AG04450 (cell line): ENCODE measurements around the gene ATP8B3. TPM values are rescaled to one million over a fixed set of nuclear protein-coding genes. Genes with fewer than 3 reads are reported as not detected.

Experiments used
- CTCF ChIA-PET: fragments of 300-600, 350-600 bp; formaldehyde crosslinking; extraction: SDS; loops from one replicate; lab custom pipeline; 2022; ENCODE audit warnings: antibody characterized with exemption, inconsistent platforms; lab: Charles Lee
- POLR2A ChIA-PET: fragments of 350-600 bp; formaldehyde crosslinking; extraction: SDS; loops from one replicate; lab custom pipeline; 2021; ENCODE audit warnings: antibody characterized with exemption, inconsistent platforms; lab: Yijun Ruan, JAX
- DNase-seq: peaks from one replicate; pipeline ENCODE4 v3.0.0-alpha.2; 2011; ENCODE audit warnings: low read depth, low spot score
- H3K27ac ChIP-seq: one replicate; pipeline ENCODE4 v1.5.1; 2012; ENCODE audit warnings: low read depth, low read length, control low read depth
- H3K27me3 ChIP-seq: one replicate; pipeline ENCODE4 v1.6.0; 2012; ENCODE audit warnings: low read length; ENCODE audit not compliant: control insufficient read depth, insufficient read depth
- H3K4me3 ChIP-seq: 2 replicates; pipeline ENCODE4 v1.5.1; 2011; ENCODE audit warnings: mild to moderate bottlenecking, low read depth, low read length, control low read depth
- H3K9me3 ChIP-seq: 2 replicates; pipeline ENCODE4 v1.5.1; 2012; ENCODE audit warnings: low read length; ENCODE audit not compliant: control insufficient read depth, insufficient read depth
- CTCF ChIP-seq: IDR thresholded peaks from 2 replicates; pipeline ENCODE4 v1.5.1; 2011; ENCODE audit warnings: low read depth, low read length, control low read depth, inconsistent platforms
- polyA plus RNA-seq: library from polyadenylated mRNA; depleted of rRNA; stranded (reverse); fragments of >200 nt; gene quantifications from 2 replicates; pipeline ENCODE4 v1.2.3, GENCODE V29; 2011

The ATP8B3 gene
- polyA plus RNA-seq, 1 experiment, result 2.7 TPM

- no peak for TF ChIP-seq CTCF
- POLR2A ChIA-PET, result no interaction called here
- Histone ChIP-seq H3K9me3 (peaks cover 4% of the 10 kb centered on the region; the same call in 1 of the 2 replicates), H3K27ac (no peak overlapping the region), H3K27me3 (no peaks in the 10 kb centered on the region), H3K4me3 (no peak overlapping the region)
- CTCF ChIA-PET, result interaction anchor here (0.5 to 5.4 kb wide), 6 partner anchors 9 to 282 kb away, joined by 3 to 68 read pairs (median 9); no protein-coding TSS in a partner anchor
- no peak for DNase-seq
Observed at GRCh38 chr19:1827566-1828278, 15.6 kb upstream of the ATP8B3 start.

- Histone ChIP-seq H3K27ac (no peak overlapping the region), H3K27me3 (no peaks in the 10 kb centered on the region), H3K9me3 (peaks cover 4% of the 10 kb centered on the region; the same call in 1 of the 2 replicates), H3K4me3 (no peak overlapping the region)
- no peak for DNase-seq
- CTCF ChIA-PET, result interaction anchor here (0.6 to 5.4 kb wide), 27 partner anchors 10 to 390 kb away, joined by 3 to 68 read pairs (median 5); partner anchors contain the start of gene MBD3
- POLR2A ChIA-PET, result interaction anchor here (0.6 to 1.3 kb wide), 4 partner anchors 11 to 336 kb away, joined by 3 to 9 read pairs (median 6); partner anchors contain the start of gene REEP6
- TF ChIP-seq CTCF, result no peak
Observed at GRCh38 chr19:1826557-1827521, 14.8 kb upstream of the ATP8B3 start.

GRCh38 chr19:1825909-1826556 lies 14.0 kb upstream of the ATP8B3 start:
- H3K27me3 ChIP-seq, result no peaks in the 10 kb centered on the region
- H3K9me3 ChIP-seq, result peaks cover 4% of the 10 kb centered on the region; the same call in 1 of the 2 replicates
- peak; percentile 36 for DNase-seq
- ChIA-PET CTCF (interaction anchor here (0.5 to 5.4 kb wide), 25 partner anchors 11 to 1007 kb away, joined by 3 to 68 read pairs (median 5); partner anchors contain the start of gene MBD3), POLR2A (interaction anchor here (0.6 to 1.3 kb wide), 4 partner anchors 12 to 335 kb away, joined by 3 to 9 read pairs (median 6); partner anchors contain the start of gene REEP6)
- no peak overlapping the region for H3K4me3 ChIP-seq
- TF ChIP-seq CTCF, result peak; percentile 87
- no peak overlapping the region for H3K27ac ChIP-seq

GRCh38 chr19:1824252-1824622 lies 12.2 kb upstream of the ATP8B3 start:
- H3K4me3 ChIP-seq, result no peak overlapping the region
- H3K9me3 ChIP-seq, result peaks cover 4% of the 10 kb centered on the region; the same call in 1 of the 2 replicates
- no peak for DNase-seq
- POLR2A ChIA-PET, result no interaction called here
- TF ChIP-seq CTCF, result no peak
- no peaks in the 10 kb centered on the region for H3K27me3 ChIP-seq
- no peak overlapping the region for H3K27ac ChIP-seq
- CTCF ChIA-PET, result interaction anchor here (0.9 to 1.1 kb wide), 2 partner anchors 13 to 152 kb away, joined by 3 to 4 read pairs; no protein-coding TSS in a partner anchor
